ENCODE data around the gene TBX10.
A peak's percentile ranks its signal among the peaks of the same experiment; 100 is the strongest.
"Not testable (repeated sequence)": the region's sequence is repeated elsewhere in the genome, so short reads cannot be mapped to it uniquely, and the experiment has no call there.

TBX10 gene

GRCh38 chr11:67601098-67601497 is 38.5 kb downstream of the TBX10 start:
- TF ChIP-seq POLR2A (IDR thresholded peaks at IDR 0.05; ENCODE audit: low read depth, low read length) = no peak
- no peak for TF ChIP-seq SPI1 (IDR thresholded peaks at IDR 0.05; ENCODE audit: low read depth, low read length)
- TF ChIP-seq TAF1 (IDR thresholded peaks at IDR 0.05; ENCODE audit: low read depth, low read length) = no peak
- TF ChIP-seq POU2F2 (IDR thresholded peaks at IDR 0.05; ENCODE audit: low read depth, low read length) = no peak
- no peak for TF ChIP-seq PAX5 (IDR thresholded peaks at IDR 0.05; ENCODE audit: insufficient read depth, low read length, severe bottlenecking)
- TF ChIP-seq POLR2AphosphoS5 (IDR thresholded peaks at IDR 0.05; ENCODE audit: low read depth, low read length) = no peak

GRCh38 chr11:67600324-67601029 is 39.1 kb downstream of the TBX10 start:
- TF ChIP-seq SPI1 (IDR thresholded peaks at IDR 0.05; ENCODE audit: low read depth, low read length) = no peak
- peak; percentile 95 for TF ChIP-seq POU2F2 (IDR thresholded peaks at IDR 0.05; ENCODE audit: low read depth, low read length)
- TF ChIP-seq TAF1 (IDR thresholded peaks at IDR 0.05; ENCODE audit: low read depth, low read length) = no peak
- no peak for DNase-seq (ENCODE audit: insufficient read length, low spot score)
- peak; percentile 76 for FAIRE-seq

More at GRCh38 chr11:67601098-67601497, 38.5 kb downstream of the TBX10 start:
- no peak for DNase-seq (ENCODE audit: insufficient read length, low spot score)
- FAIRE-seq = no peak

GRCh38 chr11:67599149-67599548 is 40.4 kb downstream of the TBX10 start:
- FAIRE-seq = no peak
- TF ChIP-seq PAX5 (IDR thresholded peaks at IDR 0.05; ENCODE audit: insufficient read depth, low read length, severe bottlenecking) = no peak
- no peak for TF ChIP-seq POLR2A (IDR thresholded peaks at IDR 0.05; ENCODE audit: low read depth, low read length)
- TF ChIP-seq TAF1 (IDR thresholded peaks at IDR 0.05; ENCODE audit: low read depth, low read length) = no peak
- no peak for TF ChIP-seq POU2F2 (IDR thresholded peaks at IDR 0.05; ENCODE audit: low read depth, low read length)
- no peak for TF ChIP-seq SPI1 (IDR thresholded peaks at IDR 0.05; ENCODE audit: low read depth, low read length)
- no peak for TF ChIP-seq POLR2AphosphoS5 (IDR thresholded peaks at IDR 0.05; ENCODE audit: low read depth, low read length)
- no peak for DNase-seq (ENCODE audit: insufficient read length, low spot score)

GRCh38 chr11:67597963-67598362 is 41.6 kb downstream of the TBX10 start:
- not testable (repeated sequence) for DNase-seq (ENCODE audit: insufficient read length, low spot score); FAIRE-seq

- DNase-seq (ENCODE audit: insufficient read length, low spot score); FAIRE-seq: not testable (repeated sequence)
Observed at GRCh38 chr11:67597458-67597857, 42.1 kb downstream of the TBX10 start.

GRCh38 chr11:67596753-67597300 is 42.7 kb downstream of the TBX10 start:
- DNase-seq (ENCODE audit: insufficient read length, low spot score) (no peak), FAIRE-seq (no peak)
- no peak for TF ChIP-seq SPI1 (IDR thresholded peaks at IDR 0.05; ENCODE audit: low read depth, low read length)
- no peak for TF ChIP-seq PAX5 (IDR thresholded peaks at IDR 0.05; ENCODE audit: insufficient read depth, low read length, severe bottlenecking)
- TF ChIP-seq TAF1 (IDR thresholded peaks at IDR 0.05; ENCODE audit: low read depth, low read length) = no peak
- no peak for TF ChIP-seq POLR2A (IDR thresholded peaks at IDR 0.05; ENCODE audit: low read depth, low read length)
- TF ChIP-seq POLR2AphosphoS5 (IDR thresholded peaks at IDR 0.05; ENCODE audit: low read depth, low read length) = no peak
- TF ChIP-seq POU2F2 (IDR thresholded peaks at IDR 0.05; ENCODE audit: low read depth, low read length) = no peak

GRCh38 chr11:67594480-67594879 is 45.1 kb downstream of the TBX10 start:
- no peak for FAIRE-seq
- DNase-seq (ENCODE audit: insufficient read length, low spot score) = no peak
- no peak for TF ChIP-seq POLR2AphosphoS5 (IDR thresholded peaks at IDR 0.05; ENCODE audit: low read depth, low read length)
- no peak for TF ChIP-seq TAF1 (IDR thresholded peaks at IDR 0.05; ENCODE audit: low read depth, low read length)
- no peak for TF ChIP-seq POU2F2 (IDR thresholded peaks at IDR 0.05; ENCODE audit: low read depth, low read length)
- no peak for TF ChIP-seq SPI1 (IDR thresholded peaks at IDR 0.05; ENCODE audit: low read depth, low read length)
- no peak for TF ChIP-seq PAX5 (IDR thresholded peaks at IDR 0.05; ENCODE audit: insufficient read depth, low read length, severe bottlenecking)
- TF ChIP-seq POLR2A (IDR thresholded peaks at IDR 0.05; ENCODE audit: low read depth, low read length) = no peak

- FAIRE-seq (no peak), DNase-seq (ENCODE audit: insufficient read length, low spot score) (no peak)
- TF ChIP-seq POU2F2 (IDR thresholded peaks at IDR 0.05; ENCODE audit: low read depth, low read length) = no peak
- no peak for TF ChIP-seq TAF1 (IDR thresholded peaks at IDR 0.05; ENCODE audit: low read depth, low read length)
- TF ChIP-seq POLR2AphosphoS5 (IDR thresholded peaks at IDR 0.05; ENCODE audit: low read depth, low read length) = no peak
- no peak for TF ChIP-seq POLR2A (IDR thresholded peaks at IDR 0.05; ENCODE audit: low read depth, low read length)
- no peak for TF ChIP-seq SPI1 (IDR thresholded peaks at IDR 0.05; ENCODE audit: low read depth, low read length)
- TF ChIP-seq PAX5 (IDR thresholded peaks at IDR 0.05; ENCODE audit: insufficient read depth, low read length, severe bottlenecking) = no peak
Observed at GRCh38 chr11:67593565-67593905, 46.0 kb downstream of the TBX10 start.

- FAIRE-seq (no peak), DNase-seq (ENCODE audit: insufficient read length, low spot score) (no peak)
- TF ChIP-seq POLR2A (IDR thresholded peaks at IDR 0.05; ENCODE audit: low read depth, low read length) (no peak), PAX5 (IDR thresholded peaks at IDR 0.05; ENCODE audit: insufficient read depth, low read length, severe bottlenecking) (no peak), POU2F2 (IDR thresholded peaks at IDR 0.05; ENCODE audit: low read depth, low read length) (no peak), TAF1 (IDR thresholded peaks at IDR 0.05; ENCODE audit: low read depth, low read length) (no peak), POLR2AphosphoS5 (IDR thresholded peaks at IDR 0.05; ENCODE audit: low read depth, low read length) (no peak), SPI1 (IDR thresholded peaks at IDR 0.05; ENCODE audit: low read depth, low read length) (no peak)
Observed at GRCh38 chr11:67592880-67593564, 46.5 kb downstream of the TBX10 start.

- not testable (repeated sequence) for DNase-seq (ENCODE audit: insufficient read length, low spot score)
- TF ChIP-seq POLR2A (IDR thresholded peaks at IDR 0.05; ENCODE audit: low read depth, low read length) (0 out of 2 replicates have a peak, but pooled peaks have one; percentile 20), SPI1 (IDR thresholded peaks at IDR 0.05; ENCODE audit: low read depth, low read length) (peak; percentile 14; the same call in 1 of the 2 replicates)
- FAIRE-seq = peak; percentile 74
Observed at GRCh38 chr11:67588899-67589415, 50.6 kb downstream of the TBX10 start.

Measured in GM12891 (cell line).